NCI-H2171 treated with DMSO at 0.1 percent for 48 hours (cell line): ENCODE results near the gene SNED1.
A peak's percentile ranks its signal among the peaks of the same experiment; 100 is the strongest.
"Not testable (repeated sequence)": the region's sequence is repeated elsewhere in the genome, so short reads cannot be mapped to it uniquely, and the experiment has no call there.

Experiments
- DNase-seq: peaks from one replicate; lab custom pipeline; 2025; lab: John Stamatoyannopoulos, UW

Gene SNED1

DNA sequence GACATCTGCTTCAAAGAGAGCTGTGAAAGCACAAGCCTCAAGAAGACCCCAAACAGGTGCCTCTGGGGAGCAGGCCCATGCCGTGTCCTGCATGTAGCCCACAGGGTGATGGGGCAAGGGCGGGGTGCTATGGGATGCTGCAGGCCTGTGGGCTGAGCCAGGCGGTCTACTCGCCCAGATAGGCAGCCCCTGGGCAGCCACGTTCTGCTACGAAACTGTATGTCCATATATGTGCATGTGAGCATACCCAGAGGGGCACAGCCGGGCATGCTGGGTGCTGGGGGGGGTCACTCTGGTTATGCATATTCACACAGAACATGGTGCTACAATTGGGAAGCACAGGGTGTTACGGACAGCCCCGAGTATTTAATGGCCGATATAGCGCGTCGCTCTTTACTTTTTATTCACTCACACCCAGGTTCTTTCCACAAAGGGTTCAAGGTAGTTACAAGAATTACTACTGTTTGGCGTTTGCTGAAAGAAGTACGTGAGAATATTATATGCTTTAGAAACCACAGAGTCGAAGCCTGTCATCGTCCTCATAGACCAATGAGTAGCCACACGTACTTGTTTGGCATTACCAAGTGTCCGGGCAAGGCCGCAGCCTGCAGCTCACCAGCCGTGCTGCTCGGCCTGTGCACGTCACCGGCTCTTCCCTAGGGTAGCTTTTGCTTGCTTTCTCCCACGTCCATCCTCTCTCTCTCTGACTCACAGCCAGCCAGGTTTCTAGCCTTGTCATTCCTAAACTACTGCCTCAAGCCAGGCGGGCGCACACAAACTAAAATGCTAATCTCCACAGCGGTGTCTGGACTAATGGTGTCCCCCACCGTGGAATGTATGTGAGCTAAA is 89.2 kb downstream of the SNED1 start:
- no peak for DNase-seq

- no peak for DNase-seq
Measured at GRCh38 chr2:241088376-241088775, 90.0 kb downstream of the SNED1 start.

DNA sequence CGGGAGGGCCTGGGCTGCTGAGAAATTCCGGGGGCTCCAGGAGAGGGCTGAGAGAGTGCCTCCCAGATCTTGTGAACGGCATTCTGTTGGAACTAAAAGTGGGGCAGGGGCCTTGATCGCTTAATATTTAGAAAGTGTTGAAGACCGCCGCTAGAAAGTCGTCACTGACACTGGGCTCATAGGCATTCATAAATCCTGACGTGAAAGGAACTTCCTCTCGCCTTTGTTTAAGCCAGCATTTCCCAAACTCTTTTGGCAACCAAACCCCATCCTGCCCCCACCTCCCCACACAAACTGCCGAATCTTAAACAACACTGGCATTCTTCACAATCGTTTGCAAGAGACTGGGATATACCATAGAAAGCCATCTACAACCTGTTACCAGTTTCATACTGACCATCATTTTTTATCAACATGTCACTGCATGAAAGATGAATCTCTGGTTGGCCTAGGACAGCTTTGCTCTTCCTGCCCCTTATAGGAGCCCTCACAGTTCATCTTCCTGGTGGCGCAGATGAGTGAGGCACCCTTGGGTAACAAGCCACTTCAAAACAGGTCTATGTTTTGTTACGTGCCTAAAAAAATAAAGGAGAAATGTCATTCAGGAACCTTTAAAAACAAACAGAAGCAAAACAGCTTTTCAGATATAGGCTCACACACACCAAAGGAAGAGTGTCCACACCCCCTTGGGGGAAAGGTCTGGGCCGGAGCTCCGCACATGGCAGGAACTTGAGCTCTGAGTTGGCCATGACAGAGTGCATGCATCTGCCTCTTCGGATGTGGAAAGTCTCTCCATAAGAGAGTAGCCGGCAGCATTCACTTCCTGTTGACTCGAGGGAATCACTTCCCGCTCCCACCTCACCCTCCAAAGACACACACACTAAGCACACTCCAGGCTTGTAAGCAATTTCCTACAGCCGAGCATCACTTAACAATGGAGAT is 90.6 kb downstream of the SNED1 start:
- DNase-seq: no peak

- peak; percentile 25 for DNase-seq
Measured at GRCh38 chr2:241091201-241091600, 92.8 kb downstream of the SNED1 start.

GRCh38 chr2:241091734-241092445 is 93.5 kb downstream of the SNED1 start:
- DNase-seq: no peak

- no peak for DNase-seq
Measured at GRCh38 chr2:241092677-241093076, 94.3 kb downstream of the SNED1 start.

DNA sequence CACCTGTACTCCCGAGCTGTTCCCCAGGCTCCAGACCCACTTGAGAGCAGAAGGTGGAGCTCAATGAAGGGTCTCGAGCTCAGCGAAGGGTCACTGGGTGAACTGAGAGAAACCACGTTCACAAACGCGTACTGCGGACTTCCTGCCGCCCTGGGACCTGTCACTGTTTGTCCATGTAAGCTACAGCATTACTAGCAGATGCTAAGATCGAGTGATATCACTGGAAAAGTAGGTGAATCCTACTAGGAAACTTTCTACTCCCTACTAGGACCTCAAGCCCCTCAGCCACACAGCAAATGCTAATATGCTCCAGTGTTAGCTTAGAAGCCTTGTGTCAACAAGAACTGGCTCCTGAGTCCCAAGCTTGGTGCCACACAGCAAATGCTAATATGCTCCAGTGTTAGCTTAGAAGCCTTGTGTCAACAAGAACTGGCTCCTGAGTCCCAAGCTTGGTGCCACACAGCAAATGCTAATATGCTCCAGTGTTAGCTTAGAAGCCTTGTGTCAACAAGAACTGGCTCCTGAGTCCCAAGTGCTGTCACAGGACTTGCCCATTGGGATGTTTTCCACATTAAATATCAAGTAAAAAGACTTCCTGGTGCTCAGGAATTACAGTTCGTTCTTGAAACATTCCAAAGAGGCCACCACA is 94.8 kb downstream of the SNED1 start:
- not testable (repeated sequence) for DNase-seq

DNA sequence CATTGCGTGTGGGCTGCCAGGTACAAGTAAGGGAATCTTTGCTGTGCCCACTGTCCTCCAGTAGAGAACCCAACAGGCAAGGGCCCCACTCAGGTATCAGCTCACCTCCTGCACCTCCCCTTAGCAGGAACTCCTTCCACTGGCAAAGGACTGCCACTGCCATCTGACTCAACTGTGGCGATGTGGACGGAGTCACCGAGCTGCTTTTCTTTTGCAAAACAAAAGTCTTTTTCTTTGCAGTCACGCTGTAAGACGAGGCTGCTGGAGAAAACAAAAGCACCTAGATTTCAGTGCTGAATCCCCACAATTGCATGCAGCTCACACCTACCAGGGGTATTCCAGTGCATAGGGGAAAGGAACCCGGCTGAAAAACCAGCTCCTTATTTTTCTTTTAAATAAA is 95.8 kb downstream of the SNED1 start:
- DNase-seq: no peak

DNA sequence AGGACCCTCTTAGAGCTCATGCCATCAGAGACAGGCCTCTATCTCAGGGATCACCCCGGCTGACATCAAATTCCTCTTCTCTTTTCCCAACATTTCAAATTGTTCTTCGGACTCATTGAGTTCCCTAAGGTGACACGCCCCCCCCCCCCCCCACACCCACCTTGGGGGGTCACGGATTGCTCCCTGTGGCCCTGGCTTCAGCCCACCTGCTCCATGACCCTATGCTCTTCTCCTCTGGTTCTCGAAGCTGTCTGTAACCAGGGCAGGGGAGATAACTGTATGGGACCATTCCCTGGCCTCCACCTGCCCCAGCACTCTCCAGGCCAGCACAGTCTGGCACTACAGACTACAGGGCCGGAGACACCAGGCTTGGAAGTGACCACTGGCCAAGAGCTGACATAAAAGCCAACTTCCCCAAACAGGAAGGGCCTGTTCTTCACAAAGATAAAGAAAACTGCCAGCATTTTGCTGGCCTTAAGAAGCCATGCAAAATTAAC is 96.6 kb downstream of the SNED1 start:
- no peak for DNase-seq

GRCh38 chr2:241095594-241096290 is 97.3 kb downstream of the SNED1 start:
- no peak for DNase-seq

- DNase-seq: no peak
Measured at GRCh38 chr2:241096979-241097378, 98.6 kb downstream of the SNED1 start.

DNA sequence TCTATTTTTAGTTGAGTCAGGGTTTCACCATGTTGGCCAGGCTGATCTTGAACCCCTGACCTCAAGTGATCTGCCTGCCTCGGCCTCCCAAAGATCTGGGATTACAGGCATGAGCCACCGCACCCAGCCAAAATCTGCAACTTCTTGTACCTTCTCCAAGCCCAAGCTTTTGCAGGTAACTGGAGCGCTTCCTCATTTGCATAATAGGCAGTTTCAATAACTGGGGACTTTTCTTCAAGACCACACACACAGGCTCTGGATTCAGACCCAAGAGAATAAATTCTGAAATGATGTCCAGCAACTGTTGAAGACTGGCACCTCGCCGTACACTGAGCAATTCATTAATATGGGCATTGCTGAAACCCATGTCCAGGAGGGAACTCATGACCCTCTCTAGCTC is 100.8 kb downstream of the SNED1 start:
- no peak for DNase-seq

DNA sequence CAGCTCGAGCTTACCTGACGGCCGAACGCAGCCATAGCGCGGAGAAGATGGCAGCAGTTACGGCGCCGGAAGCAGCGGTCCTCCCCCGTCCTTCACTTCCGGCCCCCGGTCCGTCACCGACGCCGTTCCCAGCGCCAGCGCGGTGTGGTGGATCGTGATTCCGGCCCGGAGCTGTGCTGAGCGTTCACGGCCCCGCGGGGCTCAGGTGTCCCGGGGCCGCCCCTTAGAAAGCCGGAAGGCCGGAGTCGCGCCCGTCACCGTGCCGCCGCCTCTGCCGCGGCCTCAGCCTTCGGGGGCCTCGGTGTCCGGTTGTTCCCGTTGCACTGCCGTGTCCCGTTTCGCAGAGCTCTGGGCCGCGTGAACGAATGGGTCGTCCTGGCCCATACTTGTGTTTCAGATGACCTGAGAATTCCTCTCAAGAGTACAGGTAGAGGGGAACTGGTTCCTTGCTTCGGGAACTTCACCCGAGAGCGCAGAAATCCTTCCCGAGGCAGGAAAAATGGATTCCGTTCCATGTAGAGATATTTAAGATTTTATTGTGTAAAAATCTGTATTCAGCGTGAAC is 103.9 kb downstream of the SNED1 start, which contains the start of gene MTERF4:
Gene MTERF4, minus strand, starts transcription at position 49 of the 565 bp plus-strand sequence. Its CDS starts 14 bp downstream, at position 35.
- peak; percentile 73 for DNase-seq

DNA sequence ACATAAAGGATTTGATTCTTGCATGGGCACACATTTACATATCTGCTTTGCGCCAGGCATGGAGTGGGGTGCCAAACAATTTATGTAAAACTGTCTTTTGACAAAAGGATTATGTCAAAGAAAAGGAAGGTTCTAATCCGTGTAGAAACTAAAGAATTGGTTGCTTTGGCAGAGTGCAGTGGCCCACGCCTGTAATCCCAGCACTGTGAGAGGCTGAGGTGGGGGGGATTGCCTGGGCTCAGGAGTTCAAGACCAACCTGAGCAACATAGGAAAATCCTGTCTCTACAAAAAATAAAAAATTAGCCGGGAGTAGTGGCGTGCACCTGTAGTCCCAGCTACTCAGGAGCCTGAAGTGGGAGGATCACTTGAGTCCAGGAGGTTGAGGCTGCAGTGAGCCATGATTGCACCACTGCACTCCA is 104.8 kb downstream of the SNED1 start:
- no peak for DNase-seq

GRCh38 chr2:241104611-241105010 is 106.2 kb downstream of the SNED1 start:
- DNase-seq: not testable (repeated sequence)

- DNase-seq: peak; percentile 34
Measured at GRCh38 chr2:241105641-241106040, 107.2 kb downstream of the SNED1 start.

GRCh38 chr2:241107031-241107783 is 108.8 kb downstream of the SNED1 start:
- DNase-seq: peak; percentile 56

- DNase-seq: no peak
Measured at GRCh38 chr2:241108271-241109209, 110.1 kb downstream of the SNED1 start.
